NCI-H187 treated with DMSO at 0.1 percent for 48 hours (cell line): Measurements from ENCODE around the gene UTP4.

ENCODE experiments used
- DNase-seq: peaks from one replicate; lab custom pipeline; 2025; lab: John Stamatoyannopoulos, UW

Gene UTP4

GRCh38 chr16:69132424-69133252 is at the start of gene UTP4, which contains the start of gene CHTF8:
Gene UTP4, plus strand, starts transcription at chr16:69132649. Its CDS starts 811 bp downstream, at chr16:69133460.
Gene CHTF8, minus strand, starts transcription at chr16:69132588. Its CDS starts 11,130 bp downstream, at chr16:69121458.
- DNase-seq = no peak

GRCh38 chr16:69083306-69083941 is 49.0 kb upstream of the UTP4 start:
- no peak for DNase-seq

GRCh38 chr16:69084289-69084688 is 48.2 kb upstream of the UTP4 start:
- no peak for DNase-seq

GRCh38 chr16:69085032-69085695 is 47.3 kb upstream of the UTP4 start:
- no peak for DNase-seq

- DNase-seq = no peak
Measured at GRCh38 chr16:69087161-69087581, 45.3 kb upstream of the UTP4 start.

- no peak for DNase-seq
Measured at GRCh38 chr16:69088684-69089083, 43.8 kb upstream of the UTP4 start.

GRCh38 chr16:69089091-69089910 is 43.1 kb upstream of the UTP4 start:
- peak; percentile 3 for DNase-seq

GRCh38 chr16:69093974-69094373 is 38.5 kb upstream of the UTP4 start:
- peak; percentile 72 for DNase-seq

GRCh38 chr16:69094501-69094900 is 37.9 kb upstream of the UTP4 start:
- DNase-seq = no peak

- DNase-seq = no peak
Measured at GRCh38 chr16:69095193-69095592, 37.3 kb upstream of the UTP4 start.

GRCh38 chr16:69100071-69100691 is 32.3 kb upstream of the UTP4 start:
- peak; percentile 7 for DNase-seq

- DNase-seq = no peak
Measured at GRCh38 chr16:69105501-69106361, 26.7 kb upstream of the UTP4 start, which contains the start of gene HAS3. Gene HAS3, plus strand, starts transcription at chr16:69105653. Its CDS starts 3,743 bp downstream, at chr16:69109396.

GRCh38 chr16:69106491-69107315 is 25.7 kb upstream of the UTP4 start:
- no peak for DNase-seq

- DNase-seq = no peak
Measured at GRCh38 chr16:69107316-69107962, 25.0 kb upstream of the UTP4 start.

- DNase-seq = no peak
Measured at GRCh38 chr16:69108064-69108904, 24.2 kb upstream of the UTP4 start.

GRCh38 chr16:69108905-69109252 is 23.6 kb upstream of the UTP4 start:
- DNase-seq = no peak

- DNase-seq = no peak
Measured at GRCh38 chr16:69109486-69110270, 22.8 kb upstream of the UTP4 start.
